IMR-90 (cell line): ENCODE measurements around the gene RNF138. TPM values are rescaled to one million over a fixed set of nuclear protein-coding genes. Genes with fewer than 3 reads are reported as not detected.

Experiments
- ATAC-seq: fragments of 200-7000 bp; cut with Tn5 transposase; 2 replicates; pipeline ENCODE4 v1.9.1; 2020; ENCODE audit warnings: low read depth, mild to moderate bottlenecking, moderate library complexity
- BruUV-seq: library from RNA; stranded (reverse); fragments of 400-500 nt; replicated peaks from 2 replicates; lab custom pipeline; 2021; lab: Mats Ljungman, UMichigan
- CTCF ChIA-PET: fragments of 300-600 bp; formaldehyde crosslinking; extraction: SDS; loops from one replicate; lab custom pipeline; 2021; ENCODE audit warnings: antibody characterized with exemption; lab: Yijun Ruan, JAX
- POLR2A ChIA-PET: fragments of 300-600 bp; sonication (Branson Sonifier 250); formaldehyde crosslinking; loops from one replicate; lab custom pipeline; 2022; ENCODE audit warnings: antibody characterized with exemption; ENCODE audit not compliant: unreplicated experiment; lab: Charles Lee
- DNase-seq: peaks from one replicate; pipeline ENCODE4 v3.0.0; 2013
- H2AFZ ChIP-seq: replicated peaks from 2 replicates; pipeline ENCODE3; 2013; ENCODE audit warnings: low read length, mild to moderate bottlenecking; ENCODE audit not compliant: poor library complexity
- H2AK5ac ChIP-seq: 2 replicates; pipeline ENCODE4 v1.6.1; 2013; ENCODE audit warnings: low read depth, low read length, inconsistent platforms
- H2AK9ac ChIP-seq: replicated peaks from 2 replicates; pipeline ENCODE3; 2013; ENCODE audit warnings: mild to moderate bottlenecking, low read depth, low read length, moderate library complexity; ENCODE audit not compliant: poor library complexity
- H2BK120ac ChIP-seq: 2 replicates; pipeline ENCODE4 v1.6.1; 2013; ENCODE audit warnings: low read depth, low read length, inconsistent platforms
- H2BK15ac ChIP-seq: 3 replicates; pipeline ENCODE4 v1.6.1; 2013; ENCODE audit warnings: low read depth, low read length, inconsistent platforms
- H2BK20ac ChIP-seq: 2 replicates; pipeline ENCODE4 v1.6.1; 2013; ENCODE audit warnings: low read depth, mild to moderate bottlenecking, inconsistent platforms, low read length, moderate library complexity
- H2BK5ac ChIP-seq: 2 replicates; pipeline ENCODE4 v1.6.1; 2013; ENCODE audit warnings: mild to moderate bottlenecking, low read depth, low read length, inconsistent platforms; ENCODE audit not compliant: poor library complexity, severe bottlenecking
- H3K14ac ChIP-seq: replicated peaks from 2 replicates; pipeline ENCODE4 v1.6.1; 2013; ENCODE audit warnings: low read depth, low read length, inconsistent platforms
- H3K18ac ChIP-seq: 2 replicates; pipeline ENCODE4 v1.6.1; 2013; ENCODE audit warnings: low read depth, low read length, control low read depth
- H3K23ac ChIP-seq: 2 replicates; pipeline ENCODE4 v1.6.1; 2013; ENCODE audit warnings: low read depth, low read length, inconsistent platforms
- H3K27ac ChIP-seq: 2 replicates; pipeline ENCODE4 v1.5.1; 2013; ENCODE audit warnings: mild to moderate bottlenecking, control low read depth, low read length; ENCODE audit not compliant: insufficient read depth
- H3K27me3 ChIP-seq: 2 replicates; pipeline ENCODE4 v1.6.1; 2013; ENCODE audit warnings: low read length; ENCODE audit not compliant: control insufficient read depth, insufficient read depth
- H3K36me3 ChIP-seq: 2 replicates; pipeline ENCODE4 v1.6.1; 2013; ENCODE audit warnings: low read length, mixed read lengths; ENCODE audit not compliant: control insufficient read depth, insufficient read depth
- H3K4ac ChIP-seq: 2 replicates; pipeline ENCODE4 v1.6.1; 2013; ENCODE audit warnings: low read depth, low read length, inconsistent platforms
- H3K4me1 ChIP-seq: 2 replicates; pipeline ENCODE4 v1.6.1; 2013; ENCODE audit warnings: low read length, mixed read lengths; ENCODE audit not compliant: control insufficient read depth, insufficient read depth
- H3K4me2 ChIP-seq: 2 replicates; pipeline ENCODE4 v1.6.1; 2013; ENCODE audit warnings: low read depth, mild to moderate bottlenecking, control low read depth, low read length, moderate library complexity
- H3K4me3 ChIP-seq: 2 replicates; pipeline ENCODE4 v1.5.1; 2013; ENCODE audit warnings: low read depth, mild to moderate bottlenecking, control low read depth, low read length, moderate library complexity; ENCODE audit not compliant: insufficient read depth
- H3K56ac ChIP-seq: 2 replicates; pipeline ENCODE4 v1.6.1; 2013; ENCODE audit warnings: low read length, inconsistent platforms; ENCODE audit not compliant: insufficient read depth; ENCODE audit errors: extremely low read depth
- H3K79me1 ChIP-seq, 2 experiments: 2 replicates each; pipeline ENCODE4 v1.6.1; 2013; ENCODE audit warnings: low read length in 2 of 2, inconsistent platforms in 1 of 2, low read depth in 1 of 2
- H3K9ac ChIP-seq: 2 replicates; pipeline ENCODE4 v1.6.1; 2013; ENCODE audit warnings: low read depth, low read length, control low read depth
- H3K9me1 ChIP-seq: 2 replicates; pipeline ENCODE4 v1.6.1; 2013; ENCODE audit warnings: low read length, inconsistent platforms; ENCODE audit not compliant: insufficient read depth
- H3K9me3 ChIP-seq: 2 replicates; pipeline ENCODE4 v1.6.1; 2013; ENCODE audit warnings: low read length; ENCODE audit not compliant: control insufficient read depth, insufficient read depth
- H4K20me1 ChIP-seq: 2 replicates; pipeline ENCODE4 v1.6.1; 2013; ENCODE audit warnings: low read length, inconsistent platforms; ENCODE audit not compliant: insufficient read depth
- H4K5ac ChIP-seq: 2 replicates; pipeline ENCODE4 v1.6.1; 2013; ENCODE audit warnings: mild to moderate bottlenecking, low read depth, low read length, control low read depth
- H4K8ac ChIP-seq, 2 experiments: 2 replicates each; pipeline ENCODE4 v1.6.1; 2013; ENCODE audit warnings: low read depth in 2 of 2, low read length in 2 of 2, control low read depth in 1 of 2, inconsistent platforms in 1 of 2
- H4K91ac ChIP-seq: 2 replicates; pipeline ENCODE4 v1.6.1; 2013; ENCODE audit warnings: low read depth, low read length, inconsistent platforms; ENCODE audit not compliant: insufficient read depth
- FOS ChIP-seq: fragments of 150-350 bp; IDR thresholded peaks from 2 replicates; pipeline ENCODE4 v1.6.1; 2016; ENCODE audit warnings: low read depth, low read length
- MXI1 ChIP-seq: IDR thresholded peaks from 2 replicates; pipeline ENCODE4 v1.6.1; 2012; ENCODE audit warnings: low read depth, mild to moderate bottlenecking, low read length, moderate library complexity, borderline replicate concordance
- POLR2A ChIP-seq: IDR thresholded peaks from 2 replicates; pipeline ENCODE4 v1.6.1; 2012; ENCODE audit warnings: mild to moderate bottlenecking, low read depth, low read length
- RCOR1 ChIP-seq: IDR thresholded peaks from 2 replicates; pipeline ENCODE4 v1.6.1; 2012; ENCODE audit warnings: mild to moderate bottlenecking, low read length, improper control_type of control experiment; ENCODE audit not compliant: insufficient replicate concordance
- SMC3 ChIP-seq: fragments of 150-350 bp; IDR thresholded peaks from 2 replicates; pipeline ENCODE4 v1.6.1; 2016; ENCODE audit warnings: low read depth, mild to moderate bottlenecking, antibody characterized with exemption, low read length, moderate library complexity
- USF2 ChIP-seq: fragments of 150-350 bp; IDR thresholded peaks from 2 replicates; pipeline ENCODE4 v1.6.1; 2017; ENCODE audit warnings: mild to moderate bottlenecking, antibody characterized with exemption, low read length, low read depth
- WGBS, 2 experiments: methylation state at CpG; one replicate each; pipeline versions ENCODE4 v1.1.5 to v1.1.7; 2013; ENCODE audit warnings: missing lambda C conversion rate in 2 of 2; ENCODE audit not compliant: insufficient read length in 1 of 2; ENCODE audit errors: extremely low coverage in 2 of 2; 5-methylcytosine and 5-hydroxymethylcytosine counted together
- dilution Hi-C: fragments of 300-500 bp; cut with HindIII; formaldehyde crosslinking; loops from one replicate; pipeline ENCODE4 v1.14.3; 2018; ENCODE audit warnings: low sequenced_read_pairs; ENCODE audit not compliant: unreplicated experiment
- in situ Hi-C: fragments of 300-500 bp; cut with MboI; formaldehyde crosslinking; loops from 3 replicates; pipeline ENCODE4 v1.14.3; 2019; ENCODE audit warnings: low sequenced_read_pairs, inconsistent platforms, mixed read lengths
- intact Hi-C: fragments of 100-400 bp; cut with micrococcal nuclease; formaldehyde crosslinking; loops from 2 replicates; pipeline ENCODE4 v1.10.0; 2022
- polyA plus RNA-seq, 3 experiments: library from polyadenylated mRNA; depleted of rRNA; stranded (reverse); fragments of >200 nt; gene quantifications; 2 replicates each; pipeline ENCODE4 v1.2.3, GENCODE V29; 2012; ENCODE audit warnings: low replicate concordance in 1 of 3
- total RNA-seq: library from RNA; depleted of rRNA; stranded (reverse); fragments of >200 nt; gene quantifications from 2 replicates; pipeline ENCODE4 v1.2.3, GENCODE V29; 2012
- TF ChIP-seq, protein P1 (sequence below): conservative IDR thresholded peaks from 2 replicates; pipeline ENCODE4 v1.5.1; 2012; ENCODE audit warnings: mild to moderate bottlenecking, low read depth, low read length, improper control_type of control experiment
- TF ChIP-seq, protein P2 (sequence below): fragments of 150-350 bp; IDR thresholded peaks from 2 replicates; pipeline ENCODE4 v1.6.1; 2016; ENCODE audit warnings: low read depth, mild to moderate bottlenecking, low read length, moderate library complexity, borderline replicate concordance

Gene RNF138
- total and polyA plus RNA-seq, 2 of the 4 experiments (the other 2 are of a cell fraction), result 18.1 to 36.0 TPM

DNA sequence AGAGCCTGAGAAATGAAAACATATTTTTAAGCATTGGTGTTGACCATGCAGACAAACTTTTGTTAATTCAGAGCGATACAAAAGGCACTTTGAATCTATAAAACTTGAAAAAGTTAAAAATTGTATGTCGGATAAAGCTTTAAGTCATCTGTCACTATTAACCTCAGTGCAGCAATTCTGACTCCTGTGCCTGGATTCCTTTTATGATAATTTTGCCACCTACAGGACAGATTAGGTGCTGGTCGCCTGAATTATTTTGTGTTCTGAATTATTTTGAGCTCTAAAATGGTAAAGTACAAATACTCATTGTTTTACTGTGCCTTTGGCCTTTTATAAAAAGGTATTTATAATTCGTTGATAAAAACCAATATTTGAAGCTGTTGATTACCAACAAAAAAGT lies 19.4 kb upstream of the RNF138 start:
- Histone ChIP-seq H2BK15ac (no peak overlapping the region), H3K79me1 (no peaks in the 10 kb centered on the region), H3K18ac (no peak overlapping the region), H2BK120ac (no peak overlapping the region), H3K56ac (no peak overlapping the region), H2AK9ac (no peak overlapping the region), H3K9me3 (no peaks in the 10 kb centered on the region), H3K9ac (no peak overlapping the region), H4K91ac (no peak overlapping the region), H3K14ac (no peak overlapping the region), H2AK5ac (no peak overlapping the region), H3K27ac (no peak overlapping the region), H3K4ac (no peak overlapping the region), H4K20me1 (no peaks in the 10 kb centered on the region), H2BK20ac (no peak overlapping the region), H2BK5ac (no peak overlapping the region), H3K23ac (no peak overlapping the region), H3K27me3 (0 out of 2 replicates have a peak, but pooled peaks cover 1% of the 10 kb centered on the region), H2AFZ (no peak overlapping the region), H3K36me3 (no peaks in the 10 kb centered on the region), H3K9me1 (no peaks in the 10 kb centered on the region), H4K8ac (no peak overlapping the region), H3K4me1 (no peaks in the 10 kb centered on the region), H4K5ac (no peak overlapping the region), H3K4me2 (no peak overlapping the region), H3K4me3 (no peak overlapping the region)
- ATAC-seq (no peak), DNase-seq (no peak)
- BruUV-seq, result no TSS peak
- dilution Hi-C loops, result no loop called here
- ChIA-PET CTCF (interaction anchor here (0.7 to 1.0 kb wide), 3 partner anchors 11 to 200 kb away, joined by 3 to 5 read pairs (median 3); no protein-coding TSS in a partner anchor), POLR2A (no interaction called here)
- TF ChIP-seq FOS, result no peak
- no peak for TF ChIP-seq USF2
- TF ChIP-seq, protein P1, sequence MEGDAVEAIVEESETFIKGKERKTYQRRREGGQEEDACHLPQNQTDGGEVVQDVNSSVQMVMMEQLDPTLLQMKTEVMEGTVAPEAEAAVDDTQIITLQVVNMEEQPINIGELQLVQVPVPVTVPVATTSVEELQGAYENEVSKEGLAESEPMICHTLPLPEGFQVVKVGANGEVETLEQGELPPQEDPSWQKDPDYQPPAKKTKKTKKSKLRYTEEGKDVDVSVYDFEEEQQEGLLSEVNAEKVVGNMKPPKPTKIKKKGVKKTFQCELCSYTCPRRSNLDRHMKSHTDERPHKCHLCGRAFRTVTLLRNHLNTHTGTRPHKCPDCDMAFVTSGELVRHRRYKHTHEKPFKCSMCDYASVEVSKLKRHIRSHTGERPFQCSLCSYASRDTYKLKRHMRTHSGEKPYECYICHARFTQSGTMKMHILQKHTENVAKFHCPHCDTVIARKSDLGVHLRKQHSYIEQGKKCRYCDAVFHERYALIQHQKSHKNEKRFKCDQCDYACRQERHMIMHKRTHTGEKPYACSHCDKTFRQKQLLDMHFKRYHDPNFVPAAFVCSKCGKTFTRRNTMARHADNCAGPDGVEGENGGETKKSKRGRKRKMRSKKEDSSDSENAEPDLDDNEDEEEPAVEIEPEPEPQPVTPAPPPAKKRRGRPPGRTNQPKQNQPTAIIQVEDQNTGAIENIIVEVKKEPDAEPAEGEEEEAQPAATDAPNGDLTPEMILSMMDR, result peak; percentile 9; the same call in 1 of the 2 replicates
- no peak for TF ChIP-seq SMC3
- no peak for TF ChIP-seq MXI1
- no peak for TF ChIP-seq RCOR1
- TF ChIP-seq, protein P2, sequence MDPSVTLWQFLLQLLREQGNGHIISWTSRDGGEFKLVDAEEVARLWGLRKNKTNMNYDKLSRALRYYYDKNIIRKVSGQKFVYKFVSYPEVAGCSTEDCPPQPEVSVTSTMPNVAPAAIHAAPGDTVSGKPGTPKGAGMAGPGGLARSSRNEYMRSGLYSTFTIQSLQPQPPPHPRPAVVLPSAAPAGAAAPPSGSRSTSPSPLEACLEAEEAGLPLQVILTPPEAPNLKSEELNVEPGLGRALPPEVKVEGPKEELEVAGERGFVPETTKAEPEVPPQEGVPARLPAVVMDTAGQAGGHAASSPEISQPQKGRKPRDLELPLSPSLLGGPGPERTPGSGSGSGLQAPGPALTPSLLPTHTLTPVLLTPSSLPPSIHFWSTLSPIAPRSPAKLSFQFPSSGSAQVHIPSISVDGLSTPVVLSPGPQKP, result no peak
- no peak for TF ChIP-seq POLR2A
- intact Hi-C loops, result no loop called here
- in situ Hi-C loops, result no loop called here
- WGBS, 2 experiments, result no CpG with 5 or more reads among the region's 4 CpGs
